ENCODE results near the gene ZMIZ1. TPM values are rescaled to one million over a fixed set of nuclear protein-coding genes. Genes with fewer than 3 reads are reported as not detected.

The ZMIZ1 gene
- total RNA-seq, 1 experiment from 2014 or later, result 42.3 TPM

GRCh38 chr10:79352035-79352877, 283.5 kb downstream of the ZMIZ1 start:
- peaks cover 94% of the 10 kb centered on the region for H3K36me3 Mint-ChIP-seq (ENCODE audit: insufficient read depth, unreplicated experiment)

GRCh38 chr10:79353000-79353406, 284.2 kb downstream of the ZMIZ1 start:
- H3K27ac Mint-ChIP-seq (ENCODE audit: unreplicated experiment), result no peak overlapping the region
- H3K4me1 Mint-ChIP-seq (ENCODE audit: low read depth, unreplicated experiment), result peaks cover 3% of the 10 kb centered on the region
- peaks cover 7% of the 10 kb centered on the region for H3K4me1 ChIP-seq
- BruUV-seq (replicated peaks), result no TSS peak
- no peak overlapping the region for H3K4me3 Mint-ChIP-seq (ENCODE audit: unreplicated experiment)
- POLR2A ChIA-PET, result no interaction called here
- no peak for DNase-seq
- H3K4me3 ChIP-seq (ENCODE audit: low read depth, low read length), result no peak overlapping the region
- intact Hi-C loops (cut with micrococcal nuclease; ENCODE audit: unreplicated experiment), result no loop called here
- no peaks in the 10 kb centered on the region for H3K9me3 Mint-ChIP-seq (ENCODE audit: unreplicated experiment)
- peaks cover 22% of the 10 kb centered on the region for H3K36me3 ChIP-seq (ENCODE audit: control insufficient read depth, insufficient read depth, low read length)
- no peaks in the 10 kb centered on the region for H3K27me3 ChIP-seq (replicated peaks; ENCODE audit: control insufficient read depth, insufficient read depth, low read length)
- H3K36me3 Mint-ChIP-seq (ENCODE audit: insufficient read depth, unreplicated experiment), result peaks cover 90% of the 10 kb centered on the region
- CTCF ChIA-PET, result no interaction called here
- H3K9me3 ChIP-seq, result no peaks in the 10 kb centered on the region
- no peak for TF ChIP-seq CTCF (IDR thresholded peaks at IDR 0.05; ENCODE audit: insufficient read depth in 1 of 2, low read depth in 1 of 2, low read length in 1 of 2, severe bottlenecking in 1 of 2, unreplicated experiment in 1 of 2)
- H3K27me3 Mint-ChIP-seq (ENCODE audit: insufficient read depth, unreplicated experiment), result no peaks in the 10 kb centered on the region

More at GRCh38 chr10:79352035-79352877, 283.5 kb downstream of the ZMIZ1 start:
- Histone ChIP-seq H3K36me3 (ENCODE audit: control insufficient read depth, insufficient read depth, low read length) (peaks cover 22% of the 10 kb centered on the region), H3K9me3 (no peaks in the 10 kb centered on the region), H3K27me3 (replicated peaks; ENCODE audit: control insufficient read depth, insufficient read depth, low read length) (no peaks in the 10 kb centered on the region), H3K4me3 (ENCODE audit: low read depth, low read length) (no peak overlapping the region), H3K4me1 (peaks cover 1% of the 10 kb centered on the region)
- H3K4me1 Mint-ChIP-seq (ENCODE audit: low read depth, unreplicated experiment), result no peaks in the 10 kb centered on the region
- no peak for TF ChIP-seq CTCF (IDR thresholded peaks at IDR 0.05; ENCODE audit: insufficient read depth in 1 of 2, low read depth in 1 of 2, low read length in 1 of 2, severe bottlenecking in 1 of 2, unreplicated experiment in 1 of 2)
- H3K27me3 Mint-ChIP-seq (ENCODE audit: insufficient read depth, unreplicated experiment), result no peaks in the 10 kb centered on the region
- H3K9me3 Mint-ChIP-seq (ENCODE audit: unreplicated experiment), result no peaks in the 10 kb centered on the region
- intact Hi-C loops (cut with micrococcal nuclease; ENCODE audit: unreplicated experiment), result no loop called here
- ChIA-PET POLR2A (no interaction called here), CTCF (no interaction called here)
- H3K4me3 Mint-ChIP-seq (ENCODE audit: unreplicated experiment), result no peak overlapping the region
- no peak overlapping the region for H3K27ac Mint-ChIP-seq (ENCODE audit: unreplicated experiment)
- DNase-seq, result no peak
- BruUV-seq (replicated peaks), result no TSS peak

GRCh38 chr10:79353726-79354125, 285.0 kb downstream of the ZMIZ1 start:
- intact Hi-C loops (cut with micrococcal nuclease; ENCODE audit: unreplicated experiment), result no loop called here
- peaks cover 8% of the 10 kb centered on the region for H3K4me1 Mint-ChIP-seq (ENCODE audit: low read depth, unreplicated experiment)
- H3K36me3 Mint-ChIP-seq (ENCODE audit: insufficient read depth, unreplicated experiment), result peaks cover 83% of the 10 kb centered on the region
- Histone ChIP-seq H3K4me1 (peaks cover 15% of the 10 kb centered on the region), H3K9me3 (no peaks in the 10 kb centered on the region), H3K27me3 (replicated peaks; ENCODE audit: control insufficient read depth, insufficient read depth, low read length) (no peaks in the 10 kb centered on the region), H3K4me3 (ENCODE audit: low read depth, low read length) (no peak overlapping the region), H3K36me3 (ENCODE audit: control insufficient read depth, insufficient read depth, low read length) (peaks cover 22% of the 10 kb centered on the region)
- no peak for TF ChIP-seq CTCF (IDR thresholded peaks at IDR 0.05; ENCODE audit: insufficient read depth in 1 of 2, low read depth in 1 of 2, low read length in 1 of 2, severe bottlenecking in 1 of 2, unreplicated experiment in 1 of 2)
- no peaks in the 10 kb centered on the region for H3K27me3 Mint-ChIP-seq (ENCODE audit: insufficient read depth, unreplicated experiment)
- ChIA-PET CTCF (interaction anchor here (0.6 kb wide), 1 partner anchor 36 kb away, joined by 3 read pairs; no protein-coding TSS in a partner anchor), POLR2A (interaction anchor here (0.5 kb wide), 1 partner anchor 853 kb away, joined by 4 read pairs; no protein-coding TSS in a partner anchor)
- H3K27ac Mint-ChIP-seq (ENCODE audit: unreplicated experiment), result no peak overlapping the region
- BruUV-seq (replicated peaks), result no TSS peak
- no peaks in the 10 kb centered on the region for H3K9me3 Mint-ChIP-seq (ENCODE audit: unreplicated experiment)
- H3K4me3 Mint-ChIP-seq (ENCODE audit: unreplicated experiment), result no peak overlapping the region
- no peak for DNase-seq

Data from Caco-2 (cell line).